Stimulated activated CD4-positive, alpha-beta T cell treated with anti-CD3 and anti-CD28 coated beads, TNF-alpha, amount 100 ng/mL, for 48 hours (primary cell): ENCODE measurements around the gene NXPH3.

Experiments used
- DNase-seq, 3 donors: peaks; one replicate each; pipeline ENCODE4 v3.0.0-alpha.2; 2020; ENCODE audit warnings: low read depth in 3 of 3

NXPH3 gene

DNA sequence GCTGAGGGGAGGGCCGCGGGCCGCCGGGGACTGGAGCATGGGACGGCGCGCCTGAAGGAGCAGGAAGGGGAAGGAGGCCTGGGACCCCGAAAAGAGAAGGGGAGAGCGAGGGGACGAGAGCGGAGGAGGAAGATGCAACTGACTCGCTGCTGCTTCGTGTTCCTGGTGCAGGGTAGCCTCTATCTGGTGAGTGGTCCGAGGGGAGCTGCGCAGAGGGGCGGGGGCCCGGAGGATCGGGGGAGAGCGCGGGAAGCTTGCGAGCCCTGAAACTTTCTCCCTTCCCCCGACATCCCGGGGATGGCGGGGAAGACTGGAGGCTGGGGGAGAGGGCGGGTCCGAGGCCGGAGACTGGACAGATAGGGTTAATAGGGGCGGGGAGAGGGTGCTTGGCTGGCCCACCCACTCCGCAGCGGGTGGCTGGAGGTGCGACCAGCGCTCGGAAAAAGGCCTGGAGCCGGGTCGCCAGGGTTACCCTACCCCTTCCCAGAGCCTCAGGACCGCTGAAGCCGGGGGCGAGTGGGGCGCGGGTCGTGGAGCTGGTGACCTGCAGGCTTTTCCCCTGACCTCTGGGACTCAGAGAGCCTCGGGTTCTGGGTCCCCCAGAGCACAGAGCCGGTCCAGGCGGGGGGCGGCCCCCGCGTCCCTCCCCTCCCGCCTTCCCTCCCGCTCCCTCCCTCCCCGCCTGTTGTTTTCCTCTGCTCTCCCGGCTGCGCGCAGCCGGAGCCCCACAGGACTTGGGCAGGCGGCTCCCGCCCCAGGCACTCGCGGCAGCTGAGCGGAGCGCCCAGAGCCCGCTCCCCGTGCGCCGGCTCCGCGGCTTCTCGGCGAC, 631 bp downstream of the NXPH3 start:
- DNase-seq = no peak

DNA sequence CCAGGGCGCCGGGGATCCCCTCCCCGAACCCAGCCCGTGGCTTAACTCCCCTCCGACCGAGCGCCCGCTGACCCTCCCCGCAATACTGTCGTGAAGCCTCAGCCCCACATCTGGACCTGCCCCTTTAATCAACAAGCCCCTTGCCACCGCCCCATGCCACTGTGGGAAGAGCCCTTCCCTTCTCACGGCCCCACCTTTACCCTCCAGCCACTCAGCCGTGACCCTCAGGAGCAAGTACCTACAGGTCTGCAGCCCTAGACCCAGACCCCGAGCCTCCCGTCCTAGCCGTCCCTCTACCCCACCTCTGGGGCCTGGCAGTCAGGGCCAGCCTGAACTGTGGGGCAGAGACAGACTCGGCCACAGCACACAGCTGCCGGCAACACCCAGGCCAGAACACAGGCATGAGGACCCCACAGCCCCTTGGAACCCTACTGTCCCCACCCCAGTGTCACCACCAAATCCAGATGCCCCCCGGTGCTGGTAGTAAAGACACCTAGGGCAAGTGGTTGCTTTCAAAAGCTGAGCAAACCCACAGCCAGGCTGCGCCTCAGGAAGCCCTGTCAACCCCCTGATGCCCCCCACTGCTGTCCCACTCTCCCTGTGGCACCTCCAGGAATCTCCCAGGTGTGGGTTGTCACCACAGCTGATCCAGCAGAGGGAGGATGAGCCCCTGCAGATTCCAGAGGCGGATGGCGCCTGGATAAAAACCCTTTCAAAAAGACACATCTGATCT, 1.4 kb downstream of the NXPH3 start:
- no peak for DNase-seq

DNA sequence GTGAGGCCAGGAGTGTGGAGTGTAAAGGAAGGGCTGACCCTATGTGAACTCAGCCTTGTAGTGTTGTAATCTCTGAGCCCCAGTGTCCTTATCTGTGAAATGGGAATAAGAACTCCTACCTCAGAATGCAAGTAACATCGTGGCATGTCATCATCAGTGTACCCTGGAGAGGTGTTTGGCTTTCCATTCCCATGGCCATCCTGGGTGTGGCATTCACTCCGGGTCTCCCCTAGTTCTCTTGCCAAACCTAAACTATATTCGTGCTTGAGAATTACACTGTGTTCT, 1.9 kb downstream of the NXPH3 start:
- no peak for DNase-seq

DNA sequence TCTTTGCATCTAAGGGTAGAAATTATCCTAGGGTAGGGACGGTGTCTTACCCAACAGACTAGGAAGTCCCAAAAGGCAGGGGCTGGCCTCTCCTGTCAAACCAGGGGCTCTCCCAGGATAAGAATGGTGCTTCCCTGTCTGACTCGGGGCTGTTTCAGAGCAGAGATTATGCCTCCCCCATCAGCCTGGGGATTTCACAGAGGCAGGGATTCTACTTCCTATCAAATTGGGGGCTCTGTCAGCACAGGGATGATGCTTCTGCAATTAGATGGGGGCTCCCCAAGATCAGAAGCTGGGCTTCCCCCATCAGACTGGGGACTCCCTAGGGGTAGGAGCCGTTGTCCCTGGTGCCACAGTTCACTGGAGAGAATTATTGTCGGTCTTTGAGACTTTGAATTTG, 2.3 kb downstream of the NXPH3 start:
- DNase-seq = no peak

DNA sequence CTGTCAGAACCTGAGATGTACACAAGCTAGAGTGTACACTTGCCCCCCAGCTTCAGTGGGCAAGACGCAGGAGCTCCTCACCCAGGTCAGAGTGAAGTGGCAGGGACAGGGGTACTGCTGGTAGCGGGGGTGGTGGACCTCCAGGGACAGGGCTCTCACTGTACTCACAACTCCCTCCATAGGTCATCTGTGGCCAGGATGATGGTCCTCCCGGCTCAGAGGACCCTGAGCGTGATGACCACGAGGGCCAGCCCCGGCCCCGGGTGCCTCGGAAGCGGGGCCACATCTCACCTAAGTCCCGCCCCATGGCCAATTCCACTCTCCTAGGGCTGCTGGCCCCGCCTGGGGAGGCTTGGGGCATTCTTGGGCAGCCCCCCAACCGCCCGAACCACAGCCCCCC, 2.7 kb downstream of the NXPH3 start:
- DNase-seq = no peak

- DNase-seq = no peak
Measured at GRCh38 chr17:49578952-49579500, 3.4 kb downstream of the NXPH3 start.

GRCh38 chr17:49579522-49579921, 3.9 kb downstream of the NXPH3 start:
- DNase-seq = no peak

- DNase-seq = no peak
Measured at GRCh38 chr17:49580055-49580721, 4.5 kb downstream of the NXPH3 start.

DNA sequence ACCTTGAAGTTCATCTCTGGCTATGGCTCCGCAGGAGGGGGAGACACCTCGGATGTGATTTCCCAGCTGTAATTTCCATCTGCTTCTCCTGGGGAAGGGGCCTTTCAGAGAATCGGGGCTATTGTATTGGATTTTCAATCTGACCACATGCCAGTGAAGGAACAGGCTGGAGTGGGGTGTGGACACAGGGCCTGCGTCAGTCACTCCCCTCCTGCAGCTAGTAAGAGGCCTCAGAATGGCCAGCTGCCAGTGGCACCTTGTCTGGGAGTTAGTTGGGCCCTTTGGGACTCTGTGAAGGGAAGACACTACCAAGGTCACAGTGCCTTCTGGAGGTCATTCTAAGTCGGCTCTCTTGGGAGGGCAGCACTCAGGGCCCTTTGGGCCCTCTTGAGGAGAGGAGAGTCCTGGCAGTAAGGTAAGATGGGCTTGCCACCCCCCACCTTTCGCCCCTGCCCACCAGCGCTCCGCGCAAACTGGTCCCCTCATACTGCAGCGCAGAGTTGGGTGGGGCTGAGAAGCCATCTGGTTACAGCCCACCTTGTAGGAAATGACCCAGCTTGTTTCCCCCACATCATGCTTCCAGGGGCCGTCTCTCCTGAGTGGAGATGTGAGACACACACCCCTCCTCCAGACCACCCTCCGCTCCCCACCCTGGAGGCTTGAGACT, 5.4 kb downstream of the NXPH3 start:
- DNase-seq = no peak

DNA sequence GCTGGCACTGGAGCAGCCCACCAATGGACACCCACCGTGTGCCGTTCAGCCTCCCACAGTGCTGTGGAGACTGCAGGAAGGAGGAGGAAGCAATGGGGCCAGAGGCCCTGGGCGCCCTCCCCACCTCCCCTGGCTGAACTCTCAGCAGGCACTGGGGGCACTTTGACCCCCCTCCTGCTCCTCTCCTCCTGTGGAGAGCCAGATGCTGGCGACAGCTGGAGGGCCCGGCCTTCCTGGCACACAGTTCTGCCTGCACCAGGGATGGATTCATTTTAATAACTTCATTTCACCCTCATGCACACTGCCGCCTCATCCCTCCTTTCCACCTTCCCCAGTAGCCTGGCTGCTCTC, 6.0 kb downstream of the NXPH3 start:
- DNase-seq = no peak

DNA sequence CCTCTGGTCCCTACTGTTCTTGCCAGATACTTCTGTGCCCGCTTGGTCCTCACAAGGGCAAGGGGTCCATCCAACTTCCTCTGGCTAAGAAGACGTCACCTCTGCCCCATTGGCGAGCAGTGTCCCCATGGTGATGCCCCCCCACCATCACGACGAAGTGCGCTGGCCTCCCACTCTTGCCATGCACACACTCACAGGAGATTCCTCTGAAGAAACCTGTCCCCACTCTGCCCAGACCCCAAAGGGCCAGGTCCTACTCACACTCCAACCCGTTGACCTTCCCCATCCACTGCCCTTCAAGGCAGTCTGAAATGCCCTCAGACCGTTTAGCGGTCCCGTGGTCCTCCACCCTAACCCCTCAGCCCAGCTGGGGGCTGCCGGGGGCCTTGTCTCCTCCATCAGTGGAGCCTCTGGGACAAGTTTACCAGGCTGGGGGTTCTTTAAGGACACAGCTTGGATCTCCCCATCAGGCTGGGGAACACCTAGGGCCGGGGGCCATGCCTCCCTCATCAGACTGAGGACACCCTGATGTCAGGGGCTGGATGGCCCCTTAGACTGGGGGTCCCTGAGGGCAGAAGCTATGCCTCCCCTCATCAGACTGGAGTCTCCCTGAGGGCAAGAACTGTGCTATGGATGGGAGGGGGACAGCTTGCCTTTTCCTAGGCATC, 6.5 kb downstream of the NXPH3 start:
- DNase-seq = no peak

GRCh38 chr17:49582789-49583188, 7.1 kb downstream of the NXPH3 start:
- DNase-seq = no peak

GRCh38 chr17:49583226-49583625, 7.6 kb downstream of the NXPH3 start:
- no peak for DNase-seq

DNA sequence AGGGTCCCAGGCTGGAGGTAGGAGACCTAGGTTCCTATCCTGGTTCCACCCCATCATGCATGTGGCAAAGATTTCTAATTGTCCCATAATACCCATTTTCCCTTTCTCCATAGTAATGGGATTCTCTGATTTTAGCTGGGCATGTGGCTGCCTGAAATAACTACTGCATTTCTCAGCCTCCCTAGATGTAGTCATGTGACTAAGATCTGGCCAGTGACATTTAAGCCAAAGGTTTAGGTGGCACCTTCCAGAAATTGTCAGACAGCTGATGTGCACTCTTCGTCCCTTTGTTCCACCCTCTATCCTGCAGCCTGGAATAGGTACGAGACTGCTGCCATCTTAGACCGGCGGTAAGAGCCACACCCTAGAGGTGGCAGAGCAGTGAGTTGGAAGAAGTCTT, 8.2 kb downstream of the NXPH3 start:
- DNase-seq = no peak

DNA sequence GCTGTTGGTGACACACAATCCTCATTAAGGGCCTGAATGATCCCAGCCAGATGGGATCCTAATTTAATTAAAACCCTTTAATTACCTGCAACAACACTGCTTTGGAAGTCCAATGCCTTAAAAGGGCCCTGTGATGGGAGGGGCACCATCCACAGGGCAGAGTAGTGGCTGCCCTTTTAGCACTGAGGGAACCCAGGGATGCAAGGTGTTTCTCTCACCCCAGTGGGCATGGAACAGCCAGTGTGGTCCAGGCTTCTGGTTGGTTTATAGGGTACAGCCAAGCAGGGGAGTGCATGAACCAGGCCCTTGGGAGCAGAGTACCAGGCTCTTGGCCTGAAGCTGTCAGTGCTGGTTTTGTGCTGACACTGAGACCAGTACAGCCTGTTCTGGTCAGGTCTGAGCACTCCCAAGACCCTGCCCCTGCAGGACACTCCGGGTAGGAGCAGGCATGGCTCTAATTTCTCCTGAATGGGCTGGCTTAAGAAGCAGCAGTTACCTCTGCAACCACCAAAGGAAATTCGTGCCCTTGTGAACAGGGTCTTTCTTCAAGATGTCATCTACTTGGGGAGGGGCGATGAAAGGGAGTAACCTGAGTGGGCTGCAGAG, 9.9 kb downstream of the NXPH3 start:
- DNase-seq = no peak

GRCh38 chr17:49587366-49588073, 11.8 kb downstream of the NXPH3 start:
- no peak for DNase-seq

DNA sequence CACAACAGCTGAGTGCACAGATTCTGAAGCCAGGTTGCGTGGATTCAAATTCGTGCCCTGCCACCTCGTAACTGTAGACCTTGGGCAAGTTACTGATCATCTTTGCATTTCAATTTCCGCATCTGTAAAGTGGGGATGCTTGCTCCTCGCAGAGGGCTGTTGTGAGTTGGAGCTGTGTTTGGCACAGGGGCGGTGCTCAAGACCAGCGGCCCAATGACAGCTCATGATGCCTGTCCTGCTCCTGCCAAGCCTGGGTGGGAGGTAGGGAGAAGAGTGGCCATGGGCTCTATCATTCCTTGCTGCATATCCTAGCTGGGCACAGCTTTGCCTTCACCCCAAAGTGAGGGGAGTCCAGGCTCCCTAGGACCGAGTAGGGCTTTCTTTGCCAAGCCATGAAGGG, 12.6 kb downstream of the NXPH3 start:
- DNase-seq = no peak

- no peak for DNase-seq
Measured at GRCh38 chr17:49588726-49589576, 13.3 kb downstream of the NXPH3 start.

GRCh38 chr17:49589577-49589927, 13.9 kb downstream of the NXPH3 start:
- no peak for DNase-seq

- no peak for DNase-seq
Measured at GRCh38 chr17:49590874-49591273, 15.2 kb downstream of the NXPH3 start.
